ENCODE results near the gene DBR1.

- TF ChIP-seq POLR2A (IDR thresholded peaks at IDR 0.05) (peak; percentile 54 to 59), CTCF (IDR thresholded peaks at IDR 0.05) (no peak)
Observed at GRCh38 chr3:138187296-138188012, 12.7 kb upstream of the DBR1 start, which contains the start of gene ARMC8.

All from sigmoid colon (tissue), 3 donors.